Stimulated activated CD4-positive, alpha-beta T cell treated with anti-CD3 and anti-CD28 coated beads, TNF-alpha, amount 100 ng/mL, for 48 hours (primary cell): ENCODE measurements around the gene ZFHX3.

Experiments used
- DNase-seq, 3 donors: peaks; one replicate each; pipeline ENCODE4 v3.0.0-alpha.2; 2020; ENCODE audit warnings: low read depth in 3 of 3

The ZFHX3 gene

DNA sequence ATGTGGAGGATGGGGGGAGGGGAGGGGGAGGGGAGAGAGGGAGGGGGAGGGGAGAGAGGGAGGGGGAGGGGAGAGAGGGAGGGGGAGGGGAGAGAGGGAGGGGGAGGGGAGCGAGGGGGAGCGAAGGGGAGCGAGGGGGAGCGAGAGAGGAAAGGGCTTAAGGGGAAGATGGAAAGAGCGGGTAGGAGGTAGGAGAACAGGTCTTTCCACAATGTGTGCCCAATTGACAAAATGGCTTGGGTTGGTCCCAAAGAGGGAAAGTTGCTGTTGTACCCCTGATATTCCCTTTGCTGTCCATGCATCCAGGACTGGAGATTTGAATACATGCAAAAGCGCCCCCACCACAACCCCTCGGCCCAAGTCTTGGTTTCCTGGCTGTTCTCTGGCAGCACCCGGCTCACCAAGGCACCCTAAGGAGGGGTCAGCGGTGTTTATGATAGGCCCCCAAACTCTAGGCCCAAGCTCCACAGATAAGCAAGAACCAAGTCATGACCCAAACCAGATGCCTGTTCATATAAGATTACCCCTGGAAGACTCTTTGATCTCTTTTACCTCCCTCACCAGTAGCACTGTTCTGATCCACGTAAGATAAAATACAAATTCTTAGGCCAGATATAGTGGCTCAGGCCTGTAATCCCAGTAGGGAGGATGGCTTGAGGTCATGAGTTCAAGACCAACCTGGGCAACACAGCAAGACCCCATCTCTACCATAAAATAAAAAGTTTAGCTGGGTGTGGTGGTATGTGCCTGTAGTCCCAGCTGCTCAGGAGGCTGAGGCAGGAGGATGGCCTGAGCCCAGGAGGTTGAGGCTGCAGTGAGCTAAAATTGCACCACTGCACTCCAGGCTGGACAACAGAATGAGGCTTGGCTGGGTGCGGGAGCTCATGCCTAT, 119.6 kb downstream of the ZFHX3 start:
- no peak for DNase-seq

DNA sequence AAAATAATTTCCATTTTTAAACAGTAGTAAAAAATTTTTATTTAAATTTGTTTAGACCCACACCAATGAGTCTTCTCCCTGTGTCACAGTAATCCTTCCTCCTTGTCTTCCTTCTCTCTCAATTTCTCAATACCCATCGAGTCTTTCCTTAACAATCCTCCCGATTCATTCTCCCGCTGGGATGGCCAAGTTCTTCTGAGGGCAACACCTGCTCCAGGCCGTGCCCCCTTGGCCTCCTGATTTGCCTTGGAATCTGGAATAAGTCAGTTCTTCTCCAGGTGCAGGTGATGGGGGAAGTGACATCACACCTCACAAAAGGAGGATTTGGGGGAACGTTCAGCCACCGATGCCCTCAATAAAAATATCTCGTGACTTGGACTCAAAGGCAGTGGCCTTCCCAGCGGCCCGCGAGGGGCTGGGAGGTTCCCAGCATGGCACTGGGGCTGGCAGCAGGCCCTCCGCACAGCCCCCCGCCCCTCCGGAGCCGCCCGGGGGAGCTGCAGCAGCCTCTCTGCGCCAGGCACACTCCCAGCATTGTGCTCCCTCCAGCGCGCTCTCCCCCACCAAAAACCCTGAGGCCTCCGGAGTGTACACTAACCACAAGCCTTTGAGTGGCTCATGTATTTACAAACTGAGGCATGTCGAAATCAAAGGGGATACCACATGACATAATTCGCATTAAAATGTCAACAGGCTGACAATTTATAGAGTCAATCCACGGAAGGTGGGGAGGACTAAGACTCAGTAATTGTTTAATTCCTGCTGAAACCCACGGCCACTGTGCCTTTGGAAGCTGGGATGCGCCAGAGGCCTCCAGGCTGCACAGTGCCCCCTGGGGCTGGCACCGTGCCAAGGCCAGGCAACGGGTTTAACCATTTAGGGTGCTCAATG, 120.5 kb downstream of the ZFHX3 start:
- DNase-seq: no peak

- DNase-seq: no peak
Measured at GRCh38 chr16:72926177-72927070, 121.5 kb downstream of the ZFHX3 start.

DNA sequence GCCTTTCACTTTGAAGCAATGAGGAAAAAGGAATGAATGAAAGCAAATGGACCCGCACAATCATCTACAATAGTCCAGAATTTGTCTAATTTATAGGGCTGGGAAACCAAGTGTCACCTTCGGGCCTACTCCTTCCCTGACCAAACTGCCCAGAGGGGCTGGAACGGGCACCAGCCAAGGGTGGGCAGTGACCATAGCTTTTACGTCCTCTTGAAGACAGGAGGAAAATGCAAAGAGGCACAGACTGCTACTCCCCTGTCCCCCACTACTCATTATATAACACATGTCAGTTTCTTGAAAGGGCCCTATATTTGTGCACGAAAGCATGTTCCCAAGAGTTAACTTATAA, 122.3 kb downstream of the ZFHX3 start:
- DNase-seq: no peak

DNA sequence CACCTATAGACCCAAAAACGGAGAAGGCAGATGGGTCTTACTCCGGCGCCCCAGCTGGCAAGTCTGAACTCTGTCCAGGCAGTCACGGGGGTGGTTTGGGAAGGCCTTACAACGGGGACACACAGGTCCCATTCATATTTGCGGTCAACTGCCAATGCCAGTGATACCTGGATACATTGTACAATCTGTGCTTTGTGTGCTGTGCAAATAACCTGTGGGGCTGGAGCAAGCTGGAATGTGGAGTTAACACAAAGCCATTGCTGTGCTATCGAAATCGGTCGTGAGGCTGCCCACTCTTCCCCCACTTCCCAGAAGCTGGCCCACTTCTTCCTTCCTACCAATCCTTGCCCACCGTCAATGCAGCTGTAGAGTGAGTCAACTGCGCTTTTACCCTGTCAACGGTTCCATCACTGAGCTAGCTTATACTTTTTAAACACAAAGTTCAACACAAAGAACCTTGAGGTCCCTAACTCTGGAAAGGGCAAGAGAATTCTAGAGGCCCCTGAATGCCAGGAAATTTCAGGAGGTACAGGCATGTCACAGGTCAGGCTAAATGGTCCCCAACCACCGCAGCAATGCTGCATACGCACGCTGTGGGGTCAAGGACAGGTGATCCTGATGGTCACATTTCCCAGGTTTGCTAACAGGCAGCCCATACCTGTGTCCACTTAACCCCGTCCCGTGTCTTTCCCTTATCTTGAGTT, 122.8 kb downstream of the ZFHX3 start:
- no peak for DNase-seq

GRCh38 chr16:72924537-72924926, 123.4 kb downstream of the ZFHX3 start:
- DNase-seq: no peak

DNA sequence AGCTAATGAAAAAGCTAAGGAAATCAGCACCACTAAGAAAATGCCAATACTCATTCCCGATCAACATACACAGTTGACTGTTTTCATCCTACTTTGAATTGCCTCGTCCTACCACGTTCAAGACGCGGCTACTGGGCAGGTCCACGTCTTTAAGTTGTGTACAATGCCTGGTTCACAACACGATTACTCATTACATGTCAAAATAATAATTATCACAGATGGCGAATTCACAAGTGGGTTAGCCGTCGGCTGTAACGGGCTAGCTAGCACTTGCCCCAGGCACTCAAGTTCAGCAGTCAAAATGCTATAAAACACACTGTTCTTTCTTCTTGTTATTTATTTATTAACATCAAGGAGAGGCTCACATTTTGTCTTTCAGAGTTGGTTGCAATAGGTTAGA, 124.2 kb downstream of the ZFHX3 start:
- no peak for DNase-seq

- no peak for DNase-seq
Measured at GRCh38 chr16:72922714-72923113, 125.2 kb downstream of the ZFHX3 start.

DNA sequence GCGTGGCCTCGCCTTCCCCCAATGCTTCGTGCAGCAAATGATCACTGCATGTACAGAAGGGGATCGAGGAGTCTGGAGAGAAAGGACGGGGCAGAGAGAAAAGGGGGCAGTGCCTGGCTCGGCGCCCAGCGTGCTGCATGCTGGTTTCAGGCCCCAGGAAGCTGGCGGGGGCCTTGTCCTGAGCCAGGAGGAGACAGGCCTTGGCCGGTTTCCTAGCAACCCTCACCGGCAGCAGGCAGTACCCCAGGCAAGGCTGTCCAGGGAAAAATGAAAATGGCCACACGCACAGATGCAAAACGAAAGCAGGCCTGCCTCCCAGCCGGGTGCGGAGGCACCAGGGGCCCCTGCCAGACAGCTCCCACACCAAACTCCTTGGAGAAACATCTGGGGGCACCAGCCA, 126.3 kb downstream of the ZFHX3 start:
- DNase-seq: no peak

- DNase-seq: no peak
Measured at GRCh38 chr16:72921106-72921505, 126.8 kb downstream of the ZFHX3 start.

DNA sequence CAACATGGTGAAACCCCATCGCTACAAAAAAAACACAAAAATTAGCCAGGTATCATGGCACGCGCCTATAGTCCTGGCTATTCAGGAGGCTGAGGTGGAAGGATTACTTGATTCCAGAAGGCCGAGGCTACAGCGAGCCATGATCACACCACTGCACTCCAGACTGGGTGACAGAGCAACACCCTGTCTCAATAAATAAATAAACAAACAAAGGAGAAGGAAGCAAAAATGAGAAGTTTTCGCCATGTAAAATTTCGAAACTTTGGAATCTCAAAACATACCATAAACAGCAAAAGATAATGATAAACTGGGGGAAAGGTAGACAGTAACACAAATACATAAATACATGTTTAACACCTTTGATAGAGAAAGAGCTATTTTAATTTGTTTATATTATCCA, 130.9 kb downstream of the ZFHX3 start:
- DNase-seq: no peak

GRCh38 chr16:72915331-72915730, 132.6 kb downstream of the ZFHX3 start:
- DNase-seq: no peak

GRCh38 chr16:72913551-72913950, 134.4 kb downstream of the ZFHX3 start:
- DNase-seq: no peak

DNA sequence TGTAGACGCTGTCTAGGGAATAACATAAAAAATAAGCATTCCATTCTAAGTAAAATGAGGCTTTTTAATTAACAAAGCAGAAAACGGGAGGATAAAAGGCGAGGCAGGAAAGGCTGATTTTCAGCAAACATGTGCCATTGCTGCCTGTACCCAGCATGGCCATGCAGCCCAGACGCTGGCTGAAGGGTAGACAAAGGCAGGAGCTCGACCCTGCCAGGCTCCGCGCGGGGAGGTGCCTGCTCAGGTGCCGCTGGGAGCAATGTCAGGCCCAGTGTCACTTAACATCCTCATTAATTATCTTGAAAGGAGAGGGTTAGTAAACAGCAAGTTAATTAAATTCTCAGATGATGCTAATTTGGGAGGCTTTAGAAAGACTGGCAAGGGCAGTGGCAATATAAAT, 136.0 kb downstream of the ZFHX3 start:
- DNase-seq: no peak

DNA sequence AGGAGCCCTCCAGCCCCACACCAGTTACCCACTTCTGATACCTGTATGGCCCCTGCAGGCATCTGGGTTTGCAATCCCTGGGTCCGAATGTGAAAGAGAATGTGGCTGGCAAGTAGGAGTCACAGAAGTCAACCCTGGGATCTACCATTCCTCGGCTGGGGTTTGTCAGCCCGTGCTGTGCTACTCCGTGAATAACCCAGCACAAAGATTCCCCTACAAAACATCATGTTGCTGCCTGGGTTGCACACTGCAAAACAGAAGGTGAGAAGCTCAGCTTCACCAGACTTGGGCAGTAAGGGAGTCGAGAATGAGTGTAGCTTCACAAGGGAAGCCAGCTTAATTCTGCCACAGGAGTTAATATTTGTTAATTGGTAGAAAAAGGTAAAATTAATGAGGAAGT, 137.1 kb downstream of the ZFHX3 start:
- no peak for DNase-seq

DNA sequence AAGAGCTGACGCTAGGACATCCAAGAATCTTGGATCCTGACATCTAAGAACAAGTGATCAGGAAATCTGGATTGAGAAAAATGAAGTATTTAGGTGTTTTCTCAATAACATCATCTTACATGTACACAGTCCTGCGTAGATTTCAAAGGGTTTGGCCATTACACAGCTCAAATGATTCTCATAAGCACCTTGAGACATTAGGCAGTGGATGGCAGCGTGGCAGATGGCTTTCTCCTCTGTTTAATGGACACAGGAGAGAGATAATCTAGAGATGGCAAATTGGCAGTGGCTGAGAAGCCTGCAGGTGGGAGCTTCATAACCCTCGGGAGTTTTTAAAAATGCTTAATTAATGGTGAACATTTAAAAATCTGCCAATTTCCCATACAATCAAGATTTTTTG, 137.5 kb downstream of the ZFHX3 start:
- DNase-seq: no peak

GRCh38 chr16:72909196-72909595, 138.7 kb downstream of the ZFHX3 start:
- no peak for DNase-seq

DNA sequence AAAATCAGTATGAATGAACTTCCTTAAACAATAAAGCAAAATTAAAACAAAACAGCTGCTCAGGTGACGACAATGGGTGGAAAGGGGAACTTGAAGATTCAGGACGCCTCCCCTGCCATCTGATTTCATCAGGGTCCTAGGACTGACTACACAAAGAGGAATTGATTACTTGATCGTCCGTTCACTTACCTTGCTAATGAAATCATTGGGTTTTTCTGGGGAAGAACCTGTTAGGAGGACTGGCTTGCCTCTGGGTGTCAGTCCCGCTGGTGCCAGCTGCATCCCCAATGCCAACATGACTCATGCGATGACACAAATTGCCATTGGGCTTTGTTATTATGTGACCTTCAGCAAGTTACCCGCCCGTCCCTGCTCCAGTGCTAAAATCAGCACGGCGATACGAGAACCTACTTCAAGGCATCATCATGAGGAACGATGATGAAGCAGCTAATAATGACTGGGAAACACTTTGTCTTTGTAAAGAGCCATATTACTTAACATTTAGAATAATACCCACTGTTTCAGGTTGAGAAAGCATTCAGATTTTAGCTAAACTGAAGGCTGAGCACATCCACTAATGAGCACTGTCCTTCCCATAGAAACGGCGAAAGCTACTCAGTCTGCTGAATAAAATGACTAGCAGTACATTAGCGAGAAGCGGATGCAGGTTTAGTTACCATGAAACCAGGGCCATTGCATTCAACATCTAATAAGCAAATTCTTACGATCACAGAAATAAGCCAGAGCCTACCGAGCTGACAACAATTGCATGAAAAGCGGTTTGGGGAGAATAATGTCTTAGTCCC, 139.4 kb downstream of the ZFHX3 start:
- DNase-seq: no peak

GRCh38 chr16:72905581-72905980, 142.3 kb downstream of the ZFHX3 start:
- no peak for DNase-seq

GRCh38 chr16:72903176-72903575, 144.8 kb downstream of the ZFHX3 start:
- DNase-seq: no peak
